SK-N-MC (cell line): Measurements from ENCODE around the gene LCE2C.

Experiments
- EZH2 ChIP-seq: fragments of 200-600 bp; sonication (generic); IDR thresholded peaks from one replicate; pipeline ENCODE4 v1.6.1; 2017; ENCODE audit warnings: antibody characterized with exemption
- FOXP2 ChIP-seq: optimal IDR thresholded peaks from 2 replicates; pipeline ENCODE3; 2011; ENCODE audit warnings: mild to moderate bottlenecking, moderate library complexity; ENCODE audit not compliant: insufficient read depth; ENCODE audit errors: extremely low read length, control extremely low read depth
- POLR2AphosphoS5 ChIP-seq: IDR thresholded peaks from 2 replicates; pipeline ENCODE4 v1.6.1; 2012; ENCODE audit warnings: mild to moderate bottlenecking, low read depth, low read length, borderline replicate concordance

DNA sequence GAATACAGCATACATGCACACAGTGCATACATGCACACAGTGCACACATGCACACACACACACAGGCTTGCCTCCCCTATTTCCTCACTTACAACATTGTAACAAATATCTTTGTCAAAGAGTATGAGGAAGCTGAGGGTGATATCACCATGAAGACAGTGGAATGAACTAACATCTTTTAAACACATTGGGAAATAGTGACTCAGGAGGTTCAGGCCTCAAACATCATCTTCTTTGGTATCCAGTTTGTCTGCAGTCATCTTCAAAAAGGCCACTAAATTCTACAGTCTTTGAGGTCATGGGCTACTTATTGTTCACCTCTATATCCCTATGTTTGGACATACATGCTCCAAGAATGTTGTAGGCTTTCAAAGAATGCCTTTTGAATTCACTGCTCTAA, 8.8 kb downstream of the LCE2C start:
- TF ChIP-seq EZH2 (no peak), POLR2AphosphoS5 (no peak), FOXP2 (no peak)
